Measurements from ENCODE around the gene B3GNT7.

The B3GNT7 gene

GRCh38 chr2:231353469-231353868 lies 42.0 kb upstream of the B3GNT7 start:
- Histone ChIP-seq H3K4me3 (ENCODE audit: low read length) (no peak overlapping the region), H3K9me2 (replicated peaks; ENCODE audit: control insufficient read depth, low read length) (no peaks in the 10 kb centered on the region), H3K27ac (ENCODE audit: low read depth, low read length) (no peak overlapping the region), H3F3A (ENCODE audit: control insufficient read depth, insufficient read depth) (no peaks in the 10 kb centered on the region), H3K27me3 (ENCODE audit: control insufficient read depth, low read length) (no peaks in the 10 kb centered on the region), H3K4me2 (ENCODE audit: low read length) (no peak overlapping the region), H3K79me2 (ENCODE audit: control insufficient read depth, low read length) (no peaks in the 10 kb centered on the region), H3K36me3 (ENCODE audit: control insufficient read depth, low read length) (no peaks in the 10 kb centered on the region), H3K4me1 (ENCODE audit: control insufficient read depth, low read length) (no peaks in the 10 kb centered on the region), H3K9me3 (ENCODE audit: control insufficient read depth, insufficient read depth, low read length) (no peaks in the 10 kb centered on the region), H4K20me1 (ENCODE audit: control insufficient read depth, insufficient read depth, low read depth, low read length) (no peaks in the 10 kb centered on the region)
- TF ChIP-seq EZH2phosphoT487 (IDR thresholded peaks at IDR 0.05; ENCODE audit: borderline replicate concordance, low read length) (no peak), CTCF (IDR thresholded peaks at IDR 0.05; ENCODE audit: low read depth, low read length, poor library complexity, severe bottlenecking) (no peak)

- Histone ChIP-seq H3K9me2 (replicated peaks; ENCODE audit: control insufficient read depth, low read length) (no peaks in the 10 kb centered on the region), H3K79me2 (ENCODE audit: control insufficient read depth, low read length) (no peaks in the 10 kb centered on the region), H3K4me3 (ENCODE audit: low read length) (no peak overlapping the region), H3K27ac (ENCODE audit: low read depth, low read length) (no peak overlapping the region), H3K36me3 (ENCODE audit: control insufficient read depth, low read length) (no peaks in the 10 kb centered on the region), H3K4me1 (ENCODE audit: control insufficient read depth, low read length) (no peaks in the 10 kb centered on the region), H3K4me2 (ENCODE audit: low read length) (no peak overlapping the region), H3K27me3 (ENCODE audit: control insufficient read depth, low read length) (no peaks in the 10 kb centered on the region), H3K9me3 (ENCODE audit: control insufficient read depth, insufficient read depth, low read length) (no peaks in the 10 kb centered on the region), H3F3A (ENCODE audit: control insufficient read depth, insufficient read depth) (no peaks in the 10 kb centered on the region), H4K20me1 (ENCODE audit: control insufficient read depth, insufficient read depth, low read depth, low read length) (no peaks in the 10 kb centered on the region)
- no peak for TF ChIP-seq EZH2phosphoT487 (IDR thresholded peaks at IDR 0.05; ENCODE audit: borderline replicate concordance, low read length)
- TF ChIP-seq CTCF (IDR thresholded peaks at IDR 0.05; ENCODE audit: low read depth, low read length, poor library complexity, severe bottlenecking) = no peak
Measured at GRCh38 chr2:231355508-231356465, 39.7 kb upstream of the B3GNT7 start.

- H3F3A ChIP-seq (ENCODE audit: control insufficient read depth, insufficient read depth) = no peaks in the 10 kb centered on the region
- no peaks in the 10 kb centered on the region for H3K9me3 ChIP-seq (ENCODE audit: control insufficient read depth, insufficient read depth, low read length)
- H3K4me2 ChIP-seq (ENCODE audit: low read length) = no peak overlapping the region
- peaks cover 1% of the 10 kb centered on the region for H3K4me1 ChIP-seq (ENCODE audit: control insufficient read depth, low read length)
- TF ChIP-seq CTCF (IDR thresholded peaks at IDR 0.05; ENCODE audit: low read depth, low read length, poor library complexity, severe bottlenecking) (no peak), EZH2phosphoT487 (IDR thresholded peaks at IDR 0.05; ENCODE audit: borderline replicate concordance, low read length) (no peak)
- no peak overlapping the region for H3K4me3 ChIP-seq (ENCODE audit: low read length)
- H3K79me2 ChIP-seq (ENCODE audit: control insufficient read depth, low read length) = no peaks in the 10 kb centered on the region
- no peaks in the 10 kb centered on the region for H4K20me1 ChIP-seq (ENCODE audit: control insufficient read depth, insufficient read depth, low read depth, low read length)
- H3K27ac ChIP-seq (ENCODE audit: low read depth, low read length) = no peak overlapping the region
- H3K27me3 ChIP-seq (ENCODE audit: control insufficient read depth, low read length) = no peaks in the 10 kb centered on the region
- H3K9me2 ChIP-seq (replicated peaks; ENCODE audit: control insufficient read depth, low read length) = no peaks in the 10 kb centered on the region
- no peaks in the 10 kb centered on the region for H3K36me3 ChIP-seq (ENCODE audit: control insufficient read depth, low read length)
Measured at GRCh38 chr2:231356466-231356844, 39.1 kb upstream of the B3GNT7 start.
